Liver (tissue), 3 donors: Measurements from ENCODE around the gene NAT14.

Source experiments
- ATF3 ChIP-seq: IDR thresholded peaks from 2 replicates; pipeline ENCODE4 v1.6.1; 2016; ENCODE audit warnings: antibody characterized with exemption
- CTCF ChIP-seq: fragments of 150-350 bp; IDR thresholded peaks from 2 replicates; pipeline ENCODE4 v1.5.1; 2017; ENCODE audit warnings: improper control_type of control experiment, low read depth, low read length; ENCODE audit not compliant: missing input control
- FOXA1 ChIP-seq: IDR thresholded peaks from 2 replicates; pipeline ENCODE4 v1.6.1; 2016; ENCODE audit warnings: antibody characterized with exemption
- GABPA ChIP-seq, 2 donors: IDR thresholded peaks in 1 of 2; conservative IDR thresholded peaks in 1 of 2; 2 replicates each; pipeline ENCODE4 v1.6.1; 2016; ENCODE audit warnings: antibody characterized with exemption in 2 of 2, mild to moderate bottlenecking in 1 of 2, moderate library complexity in 1 of 2
- RAD21 ChIP-seq, 2 donors: IDR thresholded peaks; 2 replicates each; pipeline ENCODE4 v1.6.1; 2016; ENCODE audit warnings: antibody characterized with exemption in 2 of 2, mild to moderate bottlenecking in 2 of 2
- REST ChIP-seq: IDR thresholded peaks from 2 replicates; pipeline ENCODE4 v1.6.1; 2016; ENCODE audit warnings: antibody characterized with exemption, mild to moderate bottlenecking
- TAF1 ChIP-seq: conservative IDR thresholded peaks from 2 replicates; pipeline ENCODE4 v1.6.1; 2016; ENCODE audit warnings: antibody characterized with exemption, mild to moderate bottlenecking
- YY1 ChIP-seq: IDR thresholded peaks from 2 replicates; pipeline ENCODE4 v1.6.1; 2016; ENCODE audit warnings: antibody characterized with exemption, mild to moderate bottlenecking
- donor health status: healthy.
- donor health status: healthy.

DNA sequence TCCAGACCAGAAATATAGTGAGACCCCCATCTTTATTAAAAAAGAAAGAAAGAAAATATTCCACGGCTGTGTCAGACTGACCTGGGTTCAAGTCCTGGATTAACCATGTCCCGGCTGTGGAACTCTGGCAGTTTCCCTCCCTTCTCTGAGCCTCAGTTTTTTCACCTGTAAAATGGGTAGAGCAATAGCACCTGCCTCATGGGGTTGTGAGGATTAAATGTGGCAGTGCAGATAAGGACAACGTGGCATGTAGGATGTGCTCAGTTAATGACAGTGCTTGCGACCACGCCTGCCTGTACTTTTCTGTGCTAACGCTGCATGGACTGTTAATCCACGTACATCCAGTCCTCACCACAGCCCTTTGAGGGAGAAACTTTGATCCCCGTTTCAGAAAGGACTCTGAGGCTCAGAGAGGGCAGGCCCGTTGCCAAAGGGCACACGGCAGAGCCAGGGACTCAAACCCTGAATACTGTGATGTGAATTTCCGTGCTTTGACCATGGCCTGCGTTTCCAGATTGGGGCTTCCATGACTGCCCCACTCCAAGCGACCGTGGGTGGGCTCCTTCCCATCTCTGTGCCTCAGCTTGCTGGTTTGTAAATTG, 35.8 kb downstream of the NAT14 start:
- TF ChIP-seq YY1 = no peak
- no peak for TF ChIP-seq CTCF
- TF ChIP-seq ATF3 = no peak
- TF ChIP-seq GABPA (IDR thresholded peaks at IDR 0.05 in 1 of 2, conservative IDR thresholded peaks at IDR 0.05 in 1 of 2) = no peak
- no peak for TF ChIP-seq RAD21 (IDR thresholded peaks at IDR 0.05)
- no peak for TF ChIP-seq TAF1
- TF ChIP-seq REST = no peak
- TF ChIP-seq FOXA1 = no peak
